Amygdala (tissue), 56 donors: Measurements from ENCODE around the gene STAC3.
"Not testable (repeated sequence)": the region's sequence is repeated elsewhere in the genome, so short reads cannot be mapped to it uniquely, and the experiment has no call there.

ENCODE experiments used
- DNase-seq, 56 donors: peaks; one replicate each; lab custom pipeline; 2025; lab: John Stamatoyannopoulos, UW

Gene STAC3

DNA sequence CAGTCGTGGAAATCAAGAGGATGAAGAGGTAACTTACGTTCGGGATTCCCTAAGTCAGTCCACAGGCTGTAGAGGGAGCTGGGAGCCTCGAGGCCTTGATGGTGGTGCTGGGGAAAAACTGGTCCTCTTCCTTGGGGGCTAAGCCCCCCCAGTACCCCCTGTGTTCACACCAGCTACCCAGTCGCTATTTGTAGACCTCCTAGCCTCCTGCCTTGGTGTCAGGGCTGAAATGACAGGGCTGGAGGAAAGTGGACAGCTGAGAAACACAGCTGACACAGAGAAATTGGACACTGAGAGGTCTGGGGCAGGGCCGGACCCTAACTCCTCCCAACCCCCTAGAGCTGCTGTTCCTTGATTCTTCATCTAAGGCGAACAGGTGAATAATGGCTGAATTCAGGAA lies at the start of gene STAC3:
Gene STAC3, minus strand, starts transcription at position 232 of the 400 bp plus-strand sequence. CDS start 1,551 bp downstream, outside the sequence.
- no peak for DNase-seq

DNA sequence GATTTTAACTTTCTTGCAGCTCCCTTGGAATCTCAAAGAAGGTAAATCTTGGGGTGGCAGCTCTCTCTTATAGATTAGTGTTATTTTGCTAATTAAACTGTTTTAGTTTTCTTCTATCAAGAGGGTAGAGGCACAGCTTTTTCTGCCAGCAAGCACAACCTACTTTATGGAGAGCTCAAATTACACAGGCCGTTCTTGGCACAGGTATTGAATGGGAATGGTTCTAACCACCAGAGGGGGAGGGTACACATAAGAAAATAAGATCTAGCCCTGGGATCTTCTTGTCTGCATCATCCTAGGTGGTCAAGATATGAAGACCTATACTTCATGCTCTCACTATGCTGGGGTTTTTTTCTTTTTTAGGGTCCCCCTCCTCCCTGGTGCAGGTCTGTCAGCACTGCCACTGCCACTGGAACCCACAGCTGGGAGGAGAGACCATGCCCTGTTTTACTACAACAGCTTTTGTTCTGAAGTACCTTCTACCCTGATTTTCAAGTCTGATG lies 48.6 kb upstream of the STAC3 start:
- no peak for DNase-seq

DNA sequence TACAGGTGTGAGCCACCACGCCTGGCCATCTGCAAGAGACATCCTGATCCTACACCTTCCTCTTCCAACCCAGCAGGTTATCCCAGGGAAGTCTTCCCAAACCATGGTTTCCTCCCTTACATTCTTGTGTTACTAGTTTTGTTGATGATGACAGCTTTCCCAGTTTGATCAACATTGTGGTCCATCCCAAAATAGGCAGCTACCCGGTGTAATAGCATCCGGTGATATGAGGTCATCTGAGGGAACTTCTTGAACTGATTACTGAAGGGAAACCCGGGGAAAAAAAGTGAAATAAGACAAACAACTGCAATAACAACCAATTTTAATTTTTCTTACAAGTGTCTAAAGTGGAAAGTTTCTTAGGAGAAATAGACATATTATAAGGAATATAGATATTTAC lies 45.3 kb upstream of the STAC3 start:
- DNase-seq = no peak

DNA sequence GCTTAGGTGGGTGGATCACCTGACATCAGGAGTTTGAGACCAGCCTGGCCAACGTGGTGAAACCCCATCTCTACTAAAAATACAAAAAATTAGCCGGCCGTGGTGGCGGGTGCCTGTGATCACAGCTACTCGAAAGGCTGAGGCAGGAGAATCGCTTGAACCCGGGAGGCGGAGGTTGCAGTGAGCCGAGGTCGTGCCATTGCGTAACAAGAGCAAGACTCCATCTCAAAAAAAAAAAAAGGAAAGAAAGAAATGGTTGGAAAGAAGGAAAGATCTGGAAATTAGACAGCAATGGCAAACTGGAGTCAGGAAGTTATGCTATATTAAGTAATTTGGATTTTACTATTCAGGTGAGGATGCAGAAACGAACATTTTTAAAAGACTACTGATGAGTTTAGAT lies 31.1 kb upstream of the STAC3 start:
- not testable (repeated sequence) for DNase-seq

DNA sequence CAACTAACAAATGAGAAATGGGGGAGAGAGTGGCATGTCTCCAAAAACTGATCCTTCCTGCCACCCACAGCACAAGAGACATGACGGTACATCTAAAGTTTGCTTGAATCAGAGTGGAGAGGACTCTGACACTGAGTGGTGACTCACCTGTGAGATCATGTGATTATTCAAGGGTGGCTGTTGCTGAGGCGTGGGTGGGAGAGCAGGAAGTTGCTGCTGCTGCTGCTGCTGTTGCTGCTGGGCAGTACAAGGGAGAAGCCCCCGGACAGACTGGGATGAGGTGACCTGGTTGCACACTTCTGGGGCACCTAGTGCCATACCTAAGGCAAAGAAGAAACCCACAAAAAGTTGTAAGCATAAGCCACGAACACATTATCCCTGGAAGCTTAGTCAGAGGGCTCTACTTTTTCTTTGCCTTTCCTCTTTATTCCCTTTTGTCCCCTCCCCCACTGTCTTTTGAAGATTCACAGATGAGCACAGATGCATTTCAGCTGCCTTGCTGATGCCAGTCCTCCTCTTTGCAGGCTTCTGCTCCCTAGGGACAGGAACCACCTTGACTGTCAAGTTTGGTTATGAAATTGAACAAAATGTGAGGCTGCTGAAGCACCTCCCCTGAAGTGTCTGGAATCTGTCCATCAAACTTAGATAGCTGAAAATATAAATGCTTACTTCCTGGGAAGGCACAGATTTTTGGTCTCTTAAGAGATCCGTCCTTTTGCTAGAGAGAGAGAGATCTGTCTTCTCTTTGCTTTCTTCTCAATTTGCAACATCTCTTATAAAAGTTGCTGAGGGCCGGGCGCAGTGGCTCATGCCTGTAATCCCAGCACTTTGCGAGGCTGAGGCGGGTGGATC lies 29.4 kb upstream of the STAC3 start:
- peak in 20 of 56 donors; percentile 1 to 73 (median 17) for DNase-seq

DNA sequence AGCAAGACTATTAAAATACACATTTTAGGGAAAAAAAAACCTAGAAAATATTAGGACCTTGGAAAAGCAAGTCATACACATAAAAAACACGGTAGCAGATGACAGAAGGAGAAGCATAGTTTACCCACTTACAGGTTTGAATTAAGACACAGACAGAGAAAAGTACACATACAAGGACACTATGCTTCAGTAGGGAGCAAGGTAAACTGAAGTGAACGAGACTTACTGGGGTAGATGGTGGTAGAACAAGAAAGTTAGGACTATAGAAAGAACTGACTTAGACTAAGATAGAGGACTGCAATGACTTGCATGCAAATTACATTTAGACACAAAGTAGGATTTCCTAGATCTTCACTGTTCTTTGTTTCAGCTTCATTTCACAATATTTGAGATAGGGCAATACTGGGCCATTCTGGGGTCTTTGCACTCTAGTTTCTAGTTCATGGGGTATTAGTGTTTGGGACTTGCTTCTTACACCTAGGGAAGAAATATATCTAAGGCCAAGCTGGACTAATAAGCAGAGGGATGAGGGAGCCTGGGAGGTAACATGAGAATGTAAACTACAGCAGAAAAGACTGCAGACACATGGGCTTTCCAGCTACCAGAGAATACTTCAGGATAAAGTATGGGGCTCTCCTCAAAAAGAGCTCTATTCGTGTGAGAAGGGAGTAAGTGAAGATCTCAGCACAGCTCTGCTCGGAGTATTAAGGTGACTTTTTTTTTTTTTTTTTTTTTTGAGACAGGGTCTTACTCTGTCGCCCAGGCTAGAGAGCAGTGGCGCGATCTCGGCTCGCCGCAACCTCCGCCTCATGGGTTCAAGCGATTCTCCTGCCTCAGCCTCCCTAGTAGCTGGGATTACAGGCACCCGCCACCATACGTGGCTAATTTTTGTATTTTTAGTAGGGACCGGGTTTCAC lies 27.7 kb upstream of the STAC3 start:
- DNase-seq = no peak

DNA sequence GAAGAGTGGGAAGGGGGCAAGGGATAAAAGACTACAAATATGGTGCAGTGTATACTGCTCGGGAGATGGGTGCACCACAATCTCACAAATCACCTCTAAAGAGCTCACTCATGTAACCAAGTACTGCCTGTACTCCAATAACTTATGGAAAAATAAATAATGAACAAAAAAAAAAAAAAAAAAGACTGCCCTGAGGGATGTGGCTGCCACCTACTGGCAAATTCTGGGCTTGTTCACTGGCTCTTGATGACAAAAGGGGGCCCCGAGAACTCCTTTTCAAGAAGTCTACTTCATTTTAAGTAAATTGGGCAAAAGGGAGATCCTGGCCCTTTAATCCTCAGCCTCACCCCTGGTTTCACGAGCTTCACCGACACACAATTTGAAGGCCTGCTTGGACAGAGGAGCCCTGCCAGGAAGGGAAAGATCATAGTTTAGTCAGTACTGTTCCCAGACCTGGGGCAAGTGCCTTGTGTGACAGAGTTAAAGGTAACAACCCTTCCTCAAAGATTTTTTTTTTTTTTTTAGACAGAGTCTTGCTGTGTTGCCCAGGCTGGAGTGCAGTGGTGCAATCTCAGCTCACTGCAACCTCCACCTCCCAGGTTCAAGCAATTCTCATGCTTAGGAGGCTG lies 26.1 kb upstream of the STAC3 start:
- DNase-seq = no peak

DNA sequence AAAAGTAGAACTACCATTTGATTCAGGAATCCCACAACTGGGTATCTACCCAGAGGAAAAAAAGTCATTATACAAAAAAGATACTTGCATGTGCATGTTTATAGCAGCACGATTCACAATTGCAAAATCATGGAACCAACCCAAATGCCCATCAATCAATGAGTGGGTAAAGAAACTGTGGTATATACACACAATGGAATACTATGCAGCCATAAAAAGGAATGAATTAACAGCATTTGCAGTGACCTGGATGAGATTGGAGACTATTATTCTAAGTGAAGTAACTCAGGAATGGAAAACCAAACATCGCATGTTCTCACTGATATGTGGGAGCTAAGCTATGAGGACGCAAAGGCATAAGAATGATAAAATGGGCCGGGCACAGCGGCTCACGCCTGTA lies 25.2 kb upstream of the STAC3 start:
- DNase-seq = not testable (repeated sequence)

DNA sequence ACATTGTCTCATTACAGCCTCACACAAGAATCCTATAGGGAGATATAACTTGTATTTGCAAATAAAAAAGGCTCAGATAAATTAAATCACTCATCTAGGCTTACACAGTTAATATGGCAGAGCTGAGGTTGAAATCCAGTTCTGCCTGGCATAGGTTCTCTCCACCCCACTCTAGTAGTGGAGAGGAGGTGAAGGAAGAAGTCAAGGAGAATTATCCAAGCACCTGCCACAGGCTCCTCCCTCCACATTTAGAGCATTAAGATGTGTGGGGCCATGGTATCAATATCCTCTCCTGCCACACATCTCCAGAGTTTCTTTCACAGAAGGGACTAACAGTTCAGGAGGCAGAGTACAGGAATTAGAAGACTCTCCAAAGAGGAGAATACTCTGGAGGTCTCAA lies 22.5 kb upstream of the STAC3 start:
- DNase-seq = no peak

DNA sequence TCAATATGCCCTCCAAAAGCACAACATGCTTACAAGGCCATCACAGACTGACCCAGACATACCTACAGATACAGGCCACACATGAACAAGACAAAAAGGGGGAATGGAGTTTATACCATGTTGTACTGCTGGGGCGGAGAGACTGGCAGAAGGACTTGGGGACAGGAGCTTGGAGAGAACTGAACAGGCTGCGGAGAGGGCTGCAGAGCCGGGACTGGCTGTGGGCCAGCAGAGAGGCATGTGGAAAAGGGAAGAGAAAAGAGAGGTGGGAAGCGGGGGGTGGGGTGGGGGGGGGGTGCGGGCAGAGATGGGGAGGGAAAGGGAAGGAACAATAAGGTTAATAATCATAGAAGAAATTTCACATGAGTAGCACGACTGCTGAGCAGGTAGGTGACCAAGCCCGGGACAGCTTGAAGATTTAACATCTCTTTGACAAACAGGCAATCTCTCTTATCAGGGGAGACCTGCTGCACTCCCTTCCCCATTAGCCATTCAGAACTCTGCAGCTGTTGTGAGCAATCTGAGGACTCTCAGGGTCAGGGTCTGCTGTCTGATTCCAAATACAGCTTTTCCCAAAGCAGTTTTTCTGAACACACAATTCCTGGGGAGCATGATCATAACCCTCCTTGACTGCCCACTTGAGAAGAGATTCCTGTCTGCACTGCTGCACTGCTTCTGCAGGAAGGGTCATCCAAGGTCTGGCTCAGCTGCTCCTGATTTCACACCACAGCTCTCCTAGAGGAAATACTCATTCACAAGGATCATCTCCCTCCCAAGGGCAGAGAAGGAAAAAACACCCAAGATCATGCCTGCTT lies 21.6 kb upstream of the STAC3 start:
- peak in 1 of 56 donors; percentile 5 for DNase-seq

DNA sequence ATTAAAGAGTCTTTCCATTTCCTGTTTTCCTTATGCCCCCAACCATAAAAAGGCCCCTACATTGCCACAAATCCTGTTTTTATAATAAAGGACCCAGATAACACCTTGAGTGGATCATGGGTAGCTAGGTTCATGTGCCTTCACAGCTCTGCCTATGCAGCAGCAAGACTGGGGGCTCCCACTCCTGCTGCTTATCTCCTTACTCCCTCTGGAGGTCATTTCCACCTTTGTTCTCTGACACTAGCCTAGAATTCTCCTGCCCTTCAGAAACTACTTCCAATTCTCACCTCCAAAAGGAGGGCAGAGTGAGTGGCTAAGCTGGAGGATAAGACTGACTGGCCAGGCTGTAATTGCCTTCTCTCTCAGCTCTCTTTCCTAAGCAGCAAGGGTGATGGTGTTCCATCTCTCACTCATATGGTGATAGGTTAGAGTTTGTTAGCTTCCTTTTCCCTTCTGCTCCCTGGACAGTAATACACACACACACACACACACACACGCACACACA lies 20.0 kb upstream of the STAC3 start:
- DNase-seq = no peak

DNA sequence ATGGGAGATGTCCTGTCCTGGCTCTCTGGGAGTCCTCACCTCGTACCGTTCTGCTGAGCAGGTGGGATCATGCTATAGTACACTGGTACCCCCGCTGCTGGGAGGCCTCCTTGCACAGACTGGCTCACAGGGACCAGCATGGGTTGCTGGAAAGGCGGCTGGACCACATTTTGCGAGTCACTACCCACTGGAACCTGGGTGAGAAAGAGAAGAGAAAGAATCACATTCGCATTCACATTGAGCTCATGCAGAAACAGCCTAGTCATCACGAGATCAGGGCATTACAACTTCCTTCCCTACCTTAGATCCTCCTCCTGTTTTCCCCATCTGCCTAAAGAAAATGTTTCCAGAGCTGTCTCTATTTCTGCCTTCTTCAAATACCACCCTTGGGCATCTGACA lies 17.3 kb upstream of the STAC3 start:
- no peak for DNase-seq

DNA sequence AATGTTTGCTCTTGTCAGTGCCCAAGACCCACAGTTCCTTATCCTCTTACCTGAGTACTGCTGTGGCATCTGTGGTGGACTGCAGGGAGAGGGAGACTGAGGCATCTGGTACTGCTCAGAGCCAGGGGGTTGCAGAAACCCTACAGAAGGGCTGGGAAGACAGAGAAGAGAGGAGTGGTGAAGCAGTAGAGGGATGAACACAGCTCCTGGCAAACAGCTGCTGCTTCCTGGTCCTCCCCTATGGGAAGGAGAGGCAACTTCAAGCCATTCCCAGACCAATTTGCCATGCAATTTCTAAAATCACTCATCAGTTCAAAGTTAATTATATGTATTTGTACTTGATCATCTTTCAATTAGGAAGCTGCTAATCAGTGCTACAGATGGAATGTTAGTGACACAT lies 15.7 kb upstream of the STAC3 start:
- DNase-seq = no peak

DNA sequence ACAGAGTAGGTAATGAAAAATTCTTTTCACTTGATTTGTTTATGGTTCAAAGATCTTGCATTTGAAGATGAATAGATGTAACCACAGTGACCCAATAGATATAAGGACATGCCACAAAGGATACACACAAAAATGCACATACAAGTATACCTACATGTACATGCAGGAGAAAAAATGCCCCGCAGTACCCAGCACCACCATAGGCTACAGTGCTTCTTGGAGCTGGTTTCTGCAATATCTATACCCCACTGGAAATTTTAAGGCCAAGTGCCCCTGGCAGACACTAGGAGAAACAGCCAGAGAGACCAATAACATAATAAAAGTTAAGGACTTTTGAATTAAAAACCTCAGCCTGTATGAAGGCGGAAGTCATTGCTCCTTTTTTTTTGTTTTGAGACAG lies 12.1 kb upstream of the STAC3 start:
- no peak for DNase-seq

DNA sequence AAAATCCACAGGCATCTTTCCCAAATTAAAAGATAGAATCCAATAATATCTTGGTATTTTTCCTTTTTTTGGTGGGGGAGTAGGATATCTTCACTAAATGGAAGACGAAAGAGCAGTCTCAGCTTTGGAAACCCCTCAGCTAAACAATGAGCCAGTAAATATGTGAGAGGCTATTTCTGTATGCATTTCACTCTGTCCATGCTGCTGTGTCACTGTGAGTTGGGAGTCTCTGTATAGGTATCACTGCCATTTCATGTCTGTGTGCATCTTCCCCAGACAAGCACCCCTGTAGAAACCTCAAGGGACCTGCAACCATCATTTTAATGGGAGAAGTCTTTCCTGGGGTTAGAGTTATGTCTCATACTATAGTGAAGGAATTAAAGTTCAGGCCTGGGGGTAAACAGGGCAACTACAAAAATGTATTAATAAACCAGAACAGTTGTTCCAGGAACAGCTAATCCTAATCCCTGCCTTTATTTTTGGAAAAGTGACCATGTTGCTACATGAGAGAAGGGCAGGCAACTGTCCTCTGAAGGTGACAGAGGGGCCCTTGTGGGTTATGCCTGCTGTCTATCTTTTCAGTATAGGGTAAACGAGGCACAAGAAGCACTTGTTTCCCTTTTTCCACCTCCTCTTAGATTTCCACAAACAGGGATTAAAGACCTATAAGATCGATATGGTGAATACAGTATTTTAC lies 11.3 kb upstream of the STAC3 start:
- DNase-seq = no peak

DNA sequence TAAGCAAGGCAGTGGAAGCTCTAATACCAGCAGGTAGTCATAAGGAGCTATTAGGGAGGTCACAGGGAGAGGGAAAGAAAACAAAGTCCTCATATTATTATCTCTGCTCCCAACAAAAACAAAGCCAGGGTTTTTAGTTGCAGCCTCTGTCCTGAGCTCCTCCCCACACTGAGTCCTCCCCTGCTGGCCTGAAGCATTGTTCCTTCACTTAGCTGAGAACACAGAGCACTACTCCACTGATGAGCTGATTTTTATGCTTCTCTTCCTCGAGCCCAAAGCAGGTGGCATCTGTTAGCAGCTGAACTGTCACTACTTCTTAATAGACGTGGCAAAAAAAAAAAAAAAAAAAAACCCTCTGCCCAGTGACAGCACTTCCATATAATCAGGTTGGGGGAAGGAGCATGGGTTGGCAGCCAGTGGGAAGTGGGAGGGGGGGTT lies 10.5 kb upstream of the STAC3 start:
- DNase-seq = no peak

DNA sequence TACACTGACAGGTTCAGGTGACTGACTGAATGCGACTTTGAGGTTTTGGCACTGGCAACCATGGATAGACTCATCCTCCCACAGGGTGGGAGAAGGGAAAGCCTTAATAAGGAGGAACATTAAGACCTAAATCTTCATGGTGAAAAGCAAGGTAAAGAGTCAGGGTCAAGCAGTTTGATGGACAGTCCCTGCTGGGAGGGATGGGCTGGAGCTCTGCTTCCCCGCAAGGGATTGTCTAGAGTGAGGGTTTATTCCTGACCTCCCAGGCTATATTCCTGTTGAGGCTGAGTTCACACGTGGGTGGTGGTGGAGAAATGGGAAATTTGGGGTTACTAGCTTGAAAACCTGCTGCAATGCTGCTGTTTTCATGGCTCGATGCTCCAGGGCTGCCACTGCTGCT lies 9.4 kb upstream of the STAC3 start:
- DNase-seq = no peak

DNA sequence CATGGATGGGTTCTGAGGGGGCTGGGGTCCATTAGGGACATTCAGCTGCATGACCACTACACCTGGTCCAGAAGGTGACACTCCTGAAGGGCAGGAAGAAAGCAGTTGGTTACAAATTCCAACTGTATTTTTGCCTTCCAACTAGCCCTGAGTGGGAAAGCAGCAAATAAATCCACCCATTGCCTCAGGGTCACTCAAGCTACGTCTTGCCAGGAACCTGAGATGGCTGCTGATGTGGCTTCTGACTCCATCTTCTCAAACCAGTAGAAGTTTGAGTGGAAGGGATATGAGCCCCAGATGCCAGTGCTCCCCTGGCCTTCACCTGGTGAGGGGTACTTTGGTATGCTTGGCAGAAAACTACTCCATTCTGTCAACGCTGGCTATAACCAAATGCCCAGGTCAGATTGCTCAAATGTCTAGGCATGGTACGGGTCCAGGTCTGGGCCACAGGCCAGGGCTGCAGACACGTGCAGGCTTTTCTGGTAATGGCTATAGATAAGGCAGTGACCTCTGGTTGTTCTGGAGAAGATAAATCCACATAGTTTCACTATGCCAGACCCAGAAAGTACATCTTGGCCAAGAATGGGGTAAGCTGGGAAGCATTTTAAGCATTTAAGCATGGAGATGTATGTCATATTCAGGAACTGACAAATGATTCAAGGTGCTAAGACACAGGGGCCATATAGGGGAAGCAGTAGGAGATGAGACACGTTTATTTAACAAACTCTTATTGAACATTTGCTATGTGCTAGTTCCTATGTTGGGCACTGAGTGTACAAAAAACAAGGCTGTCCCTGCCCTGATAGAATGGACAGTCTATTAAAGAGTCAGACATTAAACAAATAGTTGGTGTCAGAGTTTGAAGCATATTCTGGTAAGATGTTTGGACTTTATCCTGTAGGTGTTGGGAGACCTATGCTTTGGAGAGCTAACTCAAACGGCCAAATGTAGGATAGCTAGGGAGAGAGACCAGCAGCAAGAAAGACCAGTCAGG lies 8.3 kb upstream of the STAC3 start:
- no peak for DNase-seq
